ENCODE data around the gene CCDC200. TPM values are rescaled to one million over a fixed set of nuclear protein-coding genes. Genes with fewer than 3 reads are reported as not detected.

Gene CCDC200
- total and polyA plus RNA-seq, 2 of the 13 experiments (the other 11 are each of a cell fraction or from before 2014, with no cell fraction given): not detected

- no peak for TF ChIP-seq ZNF557 (CRISPR knock-in tag; IDR thresholded peaks at IDR 0.05)
- peak; percentile 97 for TF ChIP-seq PPARG (CRISPR knock-in tag; conservative IDR thresholded peaks at IDR 0.05)
- TF ChIP-seq SOX6 (IDR thresholded peaks at IDR 0.05): no peak
- TF ChIP-seq SOX6 (CRISPR knock-in tag; IDR thresholded peaks at IDR 0.05): peak; percentile 79
- no peak for TF ChIP-seq ZBED4 (CRISPR knock-in tag; IDR thresholded peaks at IDR 0.05; ENCODE audit: borderline replicate concordance)
- TF ChIP-seq ZBTB3 (CRISPR knock-in tag; IDR thresholded peaks at IDR 0.05; ENCODE audit: borderline replicate concordance, low read depth): no peak
- peak; percentile 34; the same call in 1 of the 2 replicates for TF ChIP-seq MAX (IDR thresholded peaks at IDR 0.05)
- peak; percentile 78; the same call in 1 of the 2 replicates for TF ChIP-seq FOXJ3 (CRISPR knock-in tag; IDR thresholded peaks at IDR 0.05; ENCODE audit: borderline replicate concordance)
- TF ChIP-seq HMG20A (CRISPR knock-in tag; IDR thresholded peaks at IDR 0.05; ENCODE audit: borderline replicate concordance): peak; percentile 68
- TF ChIP-seq AHDC1 (CRISPR knock-in tag; IDR thresholded peaks at IDR 0.05; ENCODE audit: borderline replicate concordance): peak; percentile 96
- TF ChIP-seq NCOA2 (CRISPR knock-in tag; IDR thresholded peaks at IDR 0.05): peak; percentile 71
- TF ChIP-seq PATZ1 (CRISPR knock-in tag; IDR thresholded peaks at IDR 0.05): no peak
Observed at GRCh38 chr17:43176119-43176570, 52.3 kb downstream of the CCDC200 start (continued).

Measured in HepG2 (cell line).